GM19397 (cell line): ENCODE data around the gene TMEM163.
"Not testable (repeated sequence)": the region's sequence is repeated elsewhere in the genome, so short reads cannot be mapped to it uniquely, and the experiment has no call there.

Experiments used
- ATAC-seq: cut with Tn5 transposase; IDR thresholded peaks from one replicate; pipeline ENCODE4 v1.9.1; 2021; ENCODE audit warnings: mild to moderate bottlenecking, moderate library complexity; ENCODE audit not compliant: unreplicated experiment

The TMEM163 gene

GRCh38 chr2:134540990-134541389, 177.8 kb downstream of the TMEM163 start:
- ATAC-seq: no peak

GRCh38 chr2:134539981-134540380, 178.8 kb downstream of the TMEM163 start:
- ATAC-seq: no peak

- ATAC-seq: no peak
Measured at GRCh38 chr2:134537702-134538101, 181.1 kb downstream of the TMEM163 start.

GRCh38 chr2:134537121-134537520, 181.7 kb downstream of the TMEM163 start:
- ATAC-seq: no peak

GRCh38 chr2:134536296-134536695, 182.5 kb downstream of the TMEM163 start:
- ATAC-seq: no peak

- no peak for ATAC-seq
Measured at GRCh38 chr2:134532537-134532936, 186.3 kb downstream of the TMEM163 start.

- no peak for ATAC-seq
Measured at GRCh38 chr2:134527381-134527780, 191.4 kb downstream of the TMEM163 start.

- ATAC-seq: no peak
Measured at GRCh38 chr2:134522496-134523455, 196.0 kb downstream of the TMEM163 start.

- no peak for ATAC-seq
Measured at GRCh38 chr2:134518101-134518500, 200.7 kb downstream of the TMEM163 start.

GRCh38 chr2:134515137-134515536, 203.7 kb downstream of the TMEM163 start:
- ATAC-seq: no peak

GRCh38 chr2:134513465-134513804, 205.4 kb downstream of the TMEM163 start:
- ATAC-seq: no peak

- ATAC-seq: no peak
Measured at GRCh38 chr2:134512734-134513464, 205.9 kb downstream of the TMEM163 start.

GRCh38 chr2:134508391-134508790, 210.4 kb downstream of the TMEM163 start:
- no peak for ATAC-seq

GRCh38 chr2:134507697-134508096, 211.1 kb downstream of the TMEM163 start:
- no peak for ATAC-seq

GRCh38 chr2:134507159-134507558, 211.6 kb downstream of the TMEM163 start:
- not testable (repeated sequence) for ATAC-seq

GRCh38 chr2:134505446-134505845, 213.4 kb downstream of the TMEM163 start:
- ATAC-seq: no peak

GRCh38 chr2:134504586-134505336, 214.0 kb downstream of the TMEM163 start:
- ATAC-seq: no peak

GRCh38 chr2:134502104-134502503, 216.7 kb downstream of the TMEM163 start:
- no peak for ATAC-seq

GRCh38 chr2:134501476-134502091, 217.2 kb downstream of the TMEM163 start:
- ATAC-seq: no peak

- no peak for ATAC-seq
Measured at GRCh38 chr2:134500211-134500935, 218.4 kb downstream of the TMEM163 start.
